LNCaP clone FGC (cell line): Measurements from ENCODE around the gene GALNT6.

Source experiments
- DNase-seq: peaks from one replicate; pipeline ENCODE4 v3.0.0-alpha.2; 2011; ENCODE audit warnings: low read depth
- H3K4me3 ChIP-seq: 2 replicates; pipeline ENCODE4 v1.5.1; 2011; ENCODE audit warnings: mild to moderate bottlenecking, low read depth, low read length, control low read depth
- CTCF ChIP-seq: IDR thresholded peaks from 2 replicates; pipeline ENCODE4 v1.5.1; 2012; ENCODE audit warnings: mild to moderate bottlenecking; ENCODE audit not compliant: control insufficient read depth, insufficient read depth; ENCODE audit errors: extremely low read depth

The GALNT6 gene

DNA sequence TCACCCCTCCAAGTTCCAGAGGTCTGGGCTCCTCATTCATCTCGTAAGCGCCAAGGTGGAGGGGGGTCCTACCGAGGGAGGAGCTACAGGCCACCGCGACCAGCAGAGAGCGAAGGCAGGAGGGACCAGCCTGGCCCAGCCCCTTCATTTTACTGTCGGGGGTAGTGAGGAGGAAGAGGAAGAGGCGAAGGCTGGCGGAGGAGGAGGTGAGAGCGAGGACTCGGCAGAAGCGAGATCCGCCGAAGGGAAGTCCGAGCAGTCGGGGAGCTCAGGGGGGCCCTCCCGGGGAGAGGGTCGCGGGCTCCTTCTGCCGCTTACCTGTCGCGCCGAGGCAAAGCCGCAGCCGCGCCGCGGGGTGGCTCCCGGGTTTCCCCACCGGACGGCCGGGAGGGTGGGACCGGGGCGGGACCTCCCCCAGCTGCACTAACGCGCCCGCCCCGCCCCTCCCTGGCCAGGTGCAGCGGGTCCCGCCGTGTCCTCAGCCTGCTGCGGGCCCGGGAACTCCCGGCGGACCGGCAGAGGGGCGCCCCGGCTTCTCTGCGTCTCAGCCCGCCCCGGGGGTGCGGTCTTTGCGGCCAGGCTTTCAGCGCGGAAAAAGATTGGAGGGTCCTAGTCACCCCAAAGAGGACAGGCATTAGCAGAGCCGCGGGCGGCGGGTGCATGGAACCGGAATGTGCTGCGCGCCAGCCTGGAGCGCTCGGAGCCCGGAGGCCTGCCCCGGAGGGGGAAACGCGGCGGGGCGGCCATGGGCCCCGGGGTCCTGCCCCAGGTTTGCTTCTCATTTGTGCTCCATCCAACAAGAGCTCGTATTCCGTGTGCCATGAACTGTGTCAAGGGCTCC, at the start of gene GALNT6:
Gene GALNT6 (minus strand): TSS at position 124 of the 841 bp plus-strand sequence. CDS start 11,625 bp downstream, outside the sequence.
- peak within 1 kb of the TSS; percentile 35 for H3K4me3 ChIP-seq
- no peak for TF ChIP-seq CTCF
- no peak for DNase-seq

DNA sequence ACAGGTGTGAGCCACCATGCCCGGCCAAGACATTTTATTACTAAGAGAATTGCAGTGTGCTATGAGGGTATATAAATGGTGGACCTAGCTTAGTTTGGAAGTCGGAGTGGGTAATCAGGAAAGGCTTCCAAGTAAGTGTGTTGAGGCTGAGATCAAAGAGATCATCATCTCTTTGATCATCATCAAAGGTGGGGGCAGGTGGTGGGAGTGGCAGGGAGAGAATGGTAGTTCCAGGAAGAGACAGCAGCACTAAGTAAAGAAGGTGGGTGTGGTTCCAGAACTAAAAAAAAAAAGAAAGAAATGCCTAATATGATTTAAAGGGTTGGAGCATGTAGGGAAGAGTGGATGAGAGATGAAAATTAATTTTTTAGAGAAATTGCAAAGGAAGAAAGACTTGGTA, 48.1 kb upstream of the GALNT6 start:
- no peak for TF ChIP-seq CTCF
- no peak overlapping the region for H3K4me3 ChIP-seq
- no peak for DNase-seq

DNA sequence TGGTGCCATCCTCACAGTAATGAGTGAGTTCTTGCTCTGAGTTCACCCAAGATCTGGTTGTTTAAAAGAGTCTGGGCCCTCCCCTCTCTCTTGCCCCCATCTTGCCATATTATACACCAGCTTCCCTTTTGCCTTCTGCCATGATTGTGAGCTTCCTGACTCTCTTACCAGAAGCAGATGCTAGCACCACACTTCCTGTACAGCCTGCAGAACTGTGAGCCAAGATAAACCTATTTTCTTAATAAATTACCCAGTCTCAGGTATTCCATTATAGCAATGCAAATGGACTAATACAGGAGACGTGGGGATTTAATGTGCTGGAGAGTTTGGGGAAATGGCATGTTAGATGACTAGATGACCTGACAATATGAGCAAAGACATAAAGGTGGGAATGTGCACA, 46.2 kb upstream of the GALNT6 start:
- no peak overlapping the region for H3K4me3 ChIP-seq
- no peak for TF ChIP-seq CTCF
- DNase-seq: no peak

DNA sequence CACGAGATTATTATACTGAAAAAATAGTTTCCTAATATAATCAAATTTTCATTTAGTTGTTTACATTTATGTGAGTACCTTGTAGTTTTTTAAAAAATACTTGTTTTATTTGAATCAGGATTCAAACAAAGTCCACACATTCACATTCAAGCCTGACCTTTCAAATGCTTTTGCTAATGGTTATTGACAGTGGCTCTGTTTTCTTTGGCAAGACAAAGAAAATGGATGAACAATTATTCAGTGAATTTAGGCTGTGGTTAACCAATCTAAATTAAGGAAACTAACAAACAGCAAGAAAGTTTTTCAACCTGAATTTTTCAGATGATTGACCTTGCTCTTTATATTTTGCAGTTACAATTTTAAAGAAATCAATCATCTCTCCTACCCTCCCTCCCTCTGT, 43.1 kb upstream of the GALNT6 start:
- no peak for DNase-seq
- no peak for TF ChIP-seq CTCF

GRCh38 chr12:51432921-51433320, 41.7 kb upstream of the GALNT6 start:
- DNase-seq: no peak
- H3K4me3 ChIP-seq: no peak overlapping the region

More for the DNA sequence above, 43.1 kb upstream of the GALNT6 start:
- no peak overlapping the region for H3K4me3 ChIP-seq

DNA sequence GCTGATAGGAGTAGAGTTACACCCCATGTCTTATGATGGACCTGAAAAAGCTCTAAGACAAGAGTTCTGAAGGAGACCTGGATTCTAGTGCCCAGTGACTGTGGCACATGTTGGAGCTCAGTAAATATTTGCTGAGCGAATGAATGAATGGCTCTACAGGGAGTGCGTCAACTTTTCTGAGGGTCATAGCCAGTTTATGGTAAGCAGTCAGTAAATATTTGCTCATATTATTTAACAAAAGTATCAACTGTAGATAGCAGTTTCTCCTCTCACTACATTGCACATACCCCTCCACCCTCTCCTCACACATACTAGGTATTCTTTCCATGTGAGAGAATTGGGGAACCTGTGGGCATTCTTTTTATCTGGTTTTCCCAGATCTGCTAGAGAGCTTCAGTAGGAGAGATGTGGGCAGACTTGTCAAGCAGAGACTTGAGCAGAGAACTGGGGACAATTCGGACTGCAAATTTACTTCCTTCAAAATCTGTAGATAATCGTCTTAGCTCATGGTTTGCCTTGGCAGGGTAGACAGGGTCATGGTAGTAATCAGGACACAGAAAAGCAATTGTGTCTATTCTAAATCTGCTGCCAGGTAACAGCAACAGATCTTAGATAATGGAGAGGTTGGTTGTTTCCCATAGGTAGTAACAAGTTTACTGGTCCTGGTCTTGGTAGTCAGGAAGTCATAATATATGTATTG, 39.1 kb upstream of the GALNT6 start:
- peak; percentile 63 for DNase-seq
- no peak for TF ChIP-seq CTCF

More at GRCh38 chr12:51432921-51433320, 41.7 kb upstream of the GALNT6 start:
- TF ChIP-seq CTCF: no peak

GRCh38 chr12:51429700-51430099, 38.5 kb upstream of the GALNT6 start:
- H3K4me3 ChIP-seq: no peak overlapping the region
- no peak for TF ChIP-seq CTCF
- no peak for DNase-seq

More for the DNA sequence above, 39.1 kb upstream of the GALNT6 start:
- H3K4me3 ChIP-seq: no peak overlapping the region
